Activated CD4-positive, alpha-beta T cell treated with anti-CD3 and anti-CD28 coated beads, Interleukin-10, Interleukin-2, amounts not matched to agents 100 ng/mL and 50 ng/mL, durations not matched to agents 16 hours and 8 hours (primary cell): ENCODE data around the gene SNX12.
"Not testable (repeated sequence)": the region's sequence is repeated elsewhere in the genome, so short reads cannot be mapped to it uniquely, and the experiment has no call there.

ENCODE experiments used
- DNase-seq: peaks from one replicate; pipeline ENCODE4 v3.0.0-alpha.2; 2020

The SNX12 gene

GRCh38 chrX:71085900-71086299, 17.8 kb upstream of the SNX12 start:
- DNase-seq = no peak

DNA sequence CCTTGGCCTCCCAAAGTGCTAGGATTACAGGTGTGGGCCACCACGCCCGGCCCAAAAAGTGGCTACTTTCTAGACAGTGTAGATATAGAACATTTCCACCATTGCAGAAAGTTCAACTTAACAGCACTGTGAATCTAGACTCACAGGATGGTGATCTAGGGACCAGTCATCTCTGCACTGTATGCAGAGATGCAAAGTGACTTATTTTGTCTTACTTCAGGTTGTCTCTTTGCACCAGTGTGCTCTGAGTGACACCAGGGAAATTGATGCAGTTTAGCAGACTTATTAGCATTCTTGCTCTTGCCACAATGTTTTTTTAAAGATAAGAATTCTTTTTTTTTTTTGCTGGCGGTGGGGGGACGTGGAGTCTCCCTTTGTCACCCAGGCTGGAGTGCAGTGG, 14.7 kb upstream of the SNX12 start:
- no peak for DNase-seq

DNA sequence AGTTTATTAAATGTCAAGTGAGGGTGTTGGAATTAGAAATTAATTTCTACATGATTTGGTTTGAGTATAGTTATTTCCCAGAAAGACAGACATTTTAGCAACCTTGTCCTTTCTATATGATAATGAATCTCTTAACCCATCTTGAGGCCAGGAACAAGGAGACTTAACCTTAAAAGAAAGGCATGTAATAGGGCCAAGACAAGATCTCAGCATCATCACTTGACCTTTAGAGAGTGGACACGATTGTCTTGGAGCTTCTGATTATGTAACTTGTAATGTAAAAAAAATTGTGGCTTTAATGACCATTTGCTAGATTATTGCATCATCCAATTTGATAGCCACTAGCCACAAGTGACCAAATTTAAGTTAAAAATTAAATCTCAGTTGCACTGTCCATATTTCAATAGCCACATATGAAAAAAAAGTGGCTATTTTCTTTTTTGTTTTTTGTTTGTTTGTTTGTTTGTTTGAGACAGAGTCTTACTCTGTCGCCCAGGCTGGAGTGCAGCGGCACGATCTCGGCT, 14.1 kb upstream of the SNX12 start:
- no peak for DNase-seq

DNA sequence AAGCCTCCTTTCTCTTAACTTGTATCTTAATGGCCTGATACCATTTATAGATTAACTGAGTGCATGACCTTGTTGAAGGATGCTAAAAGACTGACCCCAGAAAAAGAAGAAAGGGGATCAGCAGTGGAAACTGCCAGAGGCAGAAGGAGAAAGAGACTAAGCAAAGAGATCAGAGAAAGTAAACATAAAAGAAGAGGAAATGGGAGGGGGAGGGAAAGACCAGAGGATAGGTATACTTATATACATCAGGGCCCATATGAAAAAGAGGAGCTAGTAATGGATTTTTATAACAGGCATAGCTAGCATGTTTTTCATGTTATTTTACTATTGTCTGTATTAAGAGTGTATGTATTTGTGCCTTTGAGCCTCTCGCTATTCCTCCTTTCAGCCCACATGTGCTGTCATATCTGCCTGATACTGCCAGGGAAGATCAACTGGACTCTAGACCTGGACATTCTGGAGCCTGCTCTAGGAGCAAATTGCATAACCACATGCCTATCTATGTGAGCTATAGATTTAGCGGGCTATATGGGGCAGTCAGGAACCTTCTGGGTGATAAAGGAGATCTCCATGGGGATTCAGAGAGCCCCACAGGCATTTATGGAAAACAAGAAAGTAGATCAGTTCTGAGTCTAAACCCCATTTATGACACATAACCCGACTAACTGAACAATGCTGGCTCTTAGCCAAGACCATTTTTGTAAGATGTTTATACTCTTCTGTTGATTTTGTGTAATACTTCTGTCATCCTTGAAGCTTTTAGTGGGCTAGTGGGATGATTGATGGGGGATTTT, 13.4 kb upstream of the SNX12 start:
- DNase-seq = no peak

DNA sequence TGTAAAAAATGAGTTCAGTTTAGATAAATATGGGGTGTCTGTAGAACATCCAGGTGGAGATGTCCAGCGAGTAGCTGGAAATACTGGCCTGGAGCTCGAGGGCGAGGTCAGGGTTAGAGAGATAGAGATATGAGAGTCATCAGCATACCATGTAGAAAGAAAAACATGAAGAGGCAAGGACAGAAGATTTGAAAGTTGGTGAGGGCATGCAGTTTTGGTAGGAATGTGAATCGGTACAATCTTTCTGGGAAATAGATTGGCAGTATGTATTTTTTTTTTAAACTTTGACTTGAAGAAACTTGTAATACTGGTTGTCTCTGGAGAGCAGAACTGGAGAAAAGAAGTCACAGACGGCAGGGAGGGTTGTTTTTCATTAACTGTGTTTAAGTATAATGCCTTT, 2.4 kb upstream of the SNX12 start:
- no peak for DNase-seq

GRCh38 chrX:71067712-71068043, 456 bp downstream of the SNX12 start:
- no peak for DNase-seq

DNA sequence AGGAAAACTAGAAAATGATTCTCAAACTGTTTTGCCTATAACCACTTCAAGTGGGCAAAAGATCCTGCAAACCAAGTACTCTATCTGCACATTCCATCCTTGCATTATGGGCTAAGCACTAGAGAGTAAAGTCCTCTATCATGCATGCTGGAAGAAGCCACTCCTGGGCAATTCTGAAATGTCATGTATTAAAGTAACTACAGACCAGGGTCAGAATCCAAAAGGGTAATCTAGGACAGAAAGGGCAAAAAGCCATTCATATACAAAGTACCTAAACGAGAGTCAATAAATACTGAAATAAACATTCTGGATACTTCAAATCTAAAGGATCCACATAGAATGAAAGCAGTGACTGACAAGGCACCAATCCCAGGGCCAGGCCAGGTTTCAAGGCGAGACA, 1.0 kb downstream of the SNX12 start:
- no peak for DNase-seq

DNA sequence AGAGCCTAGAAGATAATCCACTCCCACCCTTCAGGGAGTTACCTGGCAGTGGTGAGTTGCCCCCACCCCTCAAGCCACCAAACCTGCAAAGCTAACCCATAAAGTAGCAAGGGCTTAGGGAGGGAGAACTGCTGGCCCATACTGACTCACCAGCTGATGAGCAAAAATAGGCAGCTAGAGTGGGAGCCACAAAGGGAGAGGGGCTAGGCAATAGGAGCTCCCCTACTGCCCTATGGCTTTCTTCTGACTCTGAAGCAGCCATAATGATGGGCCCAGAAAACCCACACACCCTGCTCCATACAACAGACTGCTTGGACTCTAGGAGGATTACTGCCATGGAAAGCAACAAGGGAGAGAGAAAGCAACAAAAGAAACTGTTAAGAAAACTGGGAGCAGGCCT, 8.0 kb downstream of the SNX12 start:
- no peak for DNase-seq

- DNase-seq = no peak
These were observed 10.1 kb downstream of the SNX12 start for GRCh38 chrX:71057848-71058530.

GRCh38 chrX:71056867-71057266, 11.3 kb downstream of the SNX12 start:
- no peak for DNase-seq

DNA sequence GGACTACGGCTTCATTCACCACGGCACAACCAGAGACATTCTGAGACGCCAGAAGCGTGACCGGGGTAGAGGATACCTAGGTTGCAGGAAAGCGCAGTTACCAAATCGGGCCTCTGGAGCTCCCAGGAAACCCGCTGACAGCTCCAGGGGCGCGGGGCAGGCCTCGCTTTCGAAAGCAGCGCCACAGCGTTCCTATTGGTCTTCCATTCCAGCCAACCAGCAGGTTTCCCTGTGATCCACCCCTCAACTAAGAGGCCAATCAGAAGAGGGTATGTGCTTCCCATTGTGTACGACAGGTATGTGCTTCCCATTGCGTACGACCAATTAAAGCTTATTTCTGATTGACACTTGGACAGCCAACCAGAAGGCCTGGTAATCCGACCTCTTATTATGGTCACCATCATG, 14.9 kb downstream of the SNX12 start:
- peak; percentile 52 for DNase-seq

DNA sequence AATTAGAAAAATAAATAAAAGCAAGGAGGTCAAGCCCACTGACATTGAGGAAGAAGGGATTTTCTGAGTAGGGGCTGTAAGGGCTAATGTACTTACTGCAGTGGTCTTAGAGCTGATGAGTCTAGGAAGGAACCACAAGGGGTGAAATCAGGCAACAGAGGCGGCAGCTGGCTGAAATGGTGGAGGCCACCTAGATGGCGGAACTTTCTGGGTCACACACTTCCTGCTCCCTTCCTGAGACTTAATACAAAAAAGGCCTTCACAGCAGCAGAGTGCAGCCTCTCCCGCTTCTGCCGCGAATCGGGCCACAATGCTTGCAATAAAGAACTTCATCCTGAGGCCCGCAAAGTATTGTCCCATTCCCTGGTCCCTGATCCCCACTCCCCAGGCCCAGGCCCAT, 15.4 kb downstream of the SNX12 start:
- no peak for DNase-seq

DNA sequence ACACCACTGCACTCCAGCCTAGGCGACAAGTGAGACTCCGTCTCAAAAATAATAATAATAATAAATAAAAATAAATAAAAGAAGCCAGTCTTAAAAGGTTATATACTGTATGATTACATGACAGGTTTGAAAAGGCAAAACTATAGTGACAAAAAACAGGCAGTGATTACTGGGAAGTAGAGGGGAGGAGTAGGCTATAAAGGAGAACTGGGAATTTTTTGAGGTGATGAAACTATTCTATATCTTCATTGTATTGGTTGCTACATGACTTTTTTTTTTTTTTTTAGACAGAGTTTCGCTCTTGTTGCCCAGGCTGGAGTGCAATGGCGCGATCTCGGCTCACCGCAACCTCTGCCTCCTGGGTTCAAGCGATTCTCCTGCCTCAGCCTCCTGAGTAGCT, 20.2 kb downstream of the SNX12 start:
- DNase-seq = not testable (repeated sequence)

DNA sequence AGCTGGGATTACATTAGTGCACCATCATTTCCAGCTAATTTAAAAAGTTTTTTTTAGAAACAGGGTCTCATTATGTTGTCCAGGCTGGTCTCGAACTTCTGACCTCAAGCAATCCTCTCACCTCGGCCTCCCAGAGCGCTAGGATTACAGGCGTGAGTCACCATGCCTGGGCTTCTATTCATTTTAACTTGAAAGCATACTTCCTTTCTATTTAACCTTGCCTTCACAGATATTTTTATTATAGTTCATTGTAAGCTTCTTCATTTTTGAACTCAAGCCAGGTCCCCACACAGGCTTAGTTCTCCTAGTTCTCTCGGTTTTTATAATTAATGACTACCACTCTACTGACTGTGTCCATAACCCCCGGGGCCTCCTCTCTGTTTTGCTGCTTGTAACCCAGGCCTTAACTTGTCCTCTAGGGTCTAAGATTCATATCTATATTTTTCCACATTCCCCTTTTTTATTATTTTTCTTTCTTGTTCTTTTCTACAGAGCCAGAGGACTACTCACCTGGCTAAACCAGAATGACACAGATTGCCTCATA, 50.7 kb downstream of the SNX12 start:
- no peak for DNase-seq
